HTERT RPE-1 (cell line): Measurements from ENCODE around the gene OVCA2.

Experiments
- in situ Hi-C: fragments of 300-500 bp; cut with MboI; formaldehyde crosslinking; loops from 4 replicates; pipeline ENCODE4 v1.14.3; 2020; ENCODE audit warnings: low sequenced_read_pairs

The OVCA2 gene

GRCh38 chr17:2051933-2052559, 10.2 kb downstream of the OVCA2 start:
- in situ Hi-C loops: loop anchor here (25.0 kb wide), 1 partner anchor 185 kb away; no protein-coding TSS in a partner anchor

GRCh38 chr17:2053380-2054261, 11.8 kb downstream of the OVCA2 start:
- in situ Hi-C loops: loop anchor here (25.0 kb wide), 1 partner anchor 184 kb away; no protein-coding TSS in a partner anchor

GRCh38 chr17:2054262-2054511, 12.4 kb downstream of the OVCA2 start:
- in situ Hi-C loops: loop anchor here (25.0 kb wide), 1 partner anchor 183 kb away; no protein-coding TSS in a partner anchor

- in situ Hi-C loops: loop anchor here (25.0 kb wide), 1 partner anchor 183 kb away; no protein-coding TSS in a partner anchor
Observed at GRCh38 chr17:2054512-2055291, 12.9 kb downstream of the OVCA2 start, which contains the start of gene HIC1. TSS of gene HIC1 (plus strand) at chr17:2055103. CDS start at chr17:2056691, 1,588 bp downstream.

GRCh38 chr17:2055292-2056205, 13.7 kb downstream of the OVCA2 start:
- in situ Hi-C loops: loop anchor here (25.0 kb wide), 1 partner anchor 182 kb away; no protein-coding TSS in a partner anchor

GRCh38 chr17:2056206-2057174, 14.7 kb downstream of the OVCA2 start:
- in situ Hi-C loops: loop anchor here (25.0 kb wide), 1 partner anchor 181 kb away; no protein-coding TSS in a partner anchor

- in situ Hi-C loops: loop anchor here (25.0 kb wide), 1 partner anchor 180 kb away; no protein-coding TSS in a partner anchor
Observed at GRCh38 chr17:2057175-2057759, 15.4 kb downstream of the OVCA2 start.

GRCh38 chr17:2057760-2058585, 16.2 kb downstream of the OVCA2 start:
- in situ Hi-C loops: loop anchor here (25.0 kb wide), 1 partner anchor 179 kb away; no protein-coding TSS in a partner anchor

GRCh38 chr17:2058586-2059546, 17.0 kb downstream of the OVCA2 start:
- in situ Hi-C loops: loop anchor here (25.0 kb wide), 1 partner anchor 178 kb away; no protein-coding TSS in a partner anchor

- in situ Hi-C loops: loop anchor here (25.0 kb wide), 1 partner anchor 178 kb away; no protein-coding TSS in a partner anchor
Observed at GRCh38 chr17:2059547-2060384, 17.9 kb downstream of the OVCA2 start.

GRCh38 chr17:2060385-2060658, 18.5 kb downstream of the OVCA2 start:
- in situ Hi-C loops: loop anchor here (25.0 kb wide), 1 partner anchor 177 kb away; no protein-coding TSS in a partner anchor

GRCh38 chr17:2060681-2061440, 19.0 kb downstream of the OVCA2 start:
- in situ Hi-C loops: loop anchor here (25.0 kb wide), 1 partner anchor 176 kb away; no protein-coding TSS in a partner anchor

GRCh38 chr17:2061441-2061958, 19.7 kb downstream of the OVCA2 start:
- in situ Hi-C loops: loop anchor here (25.0 kb wide), 1 partner anchor 176 kb away; no protein-coding TSS in a partner anchor

- in situ Hi-C loops: loop anchor here (25.0 kb wide), 1 partner anchor 175 kb away; no protein-coding TSS in a partner anchor
Observed at GRCh38 chr17:2062571-2063183, 20.9 kb downstream of the OVCA2 start.
